Lower lobe of right lung (tissue), 2 donors: ENCODE results near the gene KRTAP12-4. TPM values are rescaled to one million over a fixed set of nuclear protein-coding genes. Genes with fewer than 3 reads are reported as not detected.
"Not testable (repeated sequence)": the region's sequence is repeated elsewhere in the genome, so short reads cannot be mapped to it uniquely, and the experiment has no call there.

Experiments used
- ATAC-seq, 2 donors: fragments of 200-7000 bp; cut with Tn5 transposase; one replicate each; pipeline ENCODE4 v1.9.1; 2020 to 2022; ENCODE audit warnings: mild to moderate bottlenecking in 2 of 2, moderate library complexity in 2 of 2
- DNase-seq: peaks from one replicate; pipeline ENCODE4 v3.0.0-alpha.2; 2020
- H3K27ac ChIP-seq: fragments of 200-600 bp; one replicate; pipeline ENCODE4 v1.8.0; 2022
- H3K27me3 ChIP-seq: fragments of 200-600 bp; one replicate; pipeline ENCODE4 v1.8.0; 2022; ENCODE audit warnings: low read depth
- H3K36me3 ChIP-seq: fragments of 200-600 bp; one replicate; pipeline ENCODE4 v1.8.0; 2022; ENCODE audit warnings: mild to moderate bottlenecking
- H3K4me1 ChIP-seq: fragments of 200-600 bp; one replicate; pipeline ENCODE4 v1.8.0; 2022
- H3K4me3 ChIP-seq: fragments of 200-600 bp; one replicate; pipeline ENCODE4 v1.8.0; 2022; ENCODE audit warnings: mild to moderate bottlenecking
- H3K9me3 ChIP-seq: fragments of 200-600 bp; one replicate; pipeline ENCODE4 v1.8.0; 2022
- CTCF ChIP-seq: fragments of 200-600 bp; IDR thresholded peaks from one replicate; pipeline ENCODE4 v1.8.0; 2022; ENCODE audit warnings: antibody characterized with exemption, mild to moderate bottlenecking
- intact Hi-C: fragments of 100-400 bp; cut with DNase I; formaldehyde crosslinking; loops from one replicate; pipeline ENCODE4 v1.11.0; 2022
- total RNA-seq: library from RNA; stranded (reverse); fragmentation: NEBNext Ultra II Directional; extraction: Animal tissue kit (Norgen Biotek cat#: 25700); gene quantifications from one replicate; pipeline ENCODE4 v1.2.1, GENCODE V29; 2021
- donor health status: DM: no; HTN: yes; CAD: no; lungs with severe emphysema.

KRTAP12-4 gene
- total RNA-seq, 1 donor from 2014 or later: not detected

GRCh38 chr21:44664691-44665090 is 10.2 kb upstream of the KRTAP12-4 start:
- Histone ChIP-seq H3K27ac (no peak overlapping the region), H3K36me3 (no peaks in the 10 kb centered on the region), H3K9me3 (no peaks in the 10 kb centered on the region), H3K4me3 (no peak overlapping the region), H3K27me3 (no peaks in the 10 kb centered on the region), H3K4me1 (no peaks in the 10 kb centered on the region)
- TF ChIP-seq CTCF: no peak
- intact Hi-C loops: no loop called here
- no peak for ATAC-seq
- no peak for DNase-seq

GRCh38 chr21:44661567-44661966 is 7.1 kb upstream of the KRTAP12-4 start:
- intact Hi-C loops, H3K27ac ChIP-seq, H3K4me3 ChIP-seq, H3K36me3 ChIP-seq, DNase-seq, H3K9me3 ChIP-seq, ATAC-seq, H3K4me1 ChIP-seq: not testable (repeated sequence)
- peaks cover 24% of the 10 kb centered on the region for H3K27me3 ChIP-seq

- no peak overlapping the region for H3K27ac ChIP-seq
- no peak for TF ChIP-seq CTCF
- ATAC-seq (peak; percentile 47 to 69), DNase-seq (no peak)
- H3K36me3 ChIP-seq: no peaks in the 10 kb centered on the region
- intact Hi-C loops: no loop called here
- H3K4me3 ChIP-seq: no peak overlapping the region
- H3K27me3 ChIP-seq: peaks cover 25% of the 10 kb centered on the region
- H3K9me3 ChIP-seq: no peaks in the 10 kb centered on the region
- H3K4me1 ChIP-seq: no peaks in the 10 kb centered on the region
Measured at GRCh38 chr21:44658913-44659595, 4.6 kb upstream of the KRTAP12-4 start.

- Histone ChIP-seq H3K27ac (no peak overlapping the region), H3K4me1 (no peaks in the 10 kb centered on the region), H3K27me3 (peaks cover 27% of the 10 kb centered on the region), H3K9me3 (no peaks in the 10 kb centered on the region), H3K36me3 (no peaks in the 10 kb centered on the region), H3K4me3 (no peak overlapping the region)
- intact Hi-C loops: no loop called here
- DNase-seq: no peak
- no peak for TF ChIP-seq CTCF
- peak in 1 of 2 donors; percentile 33 for ATAC-seq
Measured at GRCh38 chr21:44658541-44658910, 4.1 kb upstream of the KRTAP12-4 start.

GRCh38 chr21:44657635-44658540 is 3.4 kb upstream of the KRTAP12-4 start, which contains the start of gene KRTAP12-3:
Gene KRTAP12-3 (plus strand): TSS chr21:44657932. CDS start chr21:44657980, 48 bp downstream.
- DNase-seq: no peak
- no peak within 1 kb of the TSS for H3K4me3 ChIP-seq
- H3K27ac ChIP-seq: no peak within 1 kb of the TSS
- intact Hi-C loops: no loop called here
- H3K4me1 ChIP-seq: no peaks in the 10 kb centered on the region
- H3K27me3 ChIP-seq: peaks cover 27% of the 10 kb centered on the region
- no peaks in the 10 kb centered on the region for H3K9me3 ChIP-seq
- H3K36me3 ChIP-seq: no peaks in the 10 kb centered on the region
- ATAC-seq: peak; percentile 45 to 52
- no peak for TF ChIP-seq CTCF

DNA sequence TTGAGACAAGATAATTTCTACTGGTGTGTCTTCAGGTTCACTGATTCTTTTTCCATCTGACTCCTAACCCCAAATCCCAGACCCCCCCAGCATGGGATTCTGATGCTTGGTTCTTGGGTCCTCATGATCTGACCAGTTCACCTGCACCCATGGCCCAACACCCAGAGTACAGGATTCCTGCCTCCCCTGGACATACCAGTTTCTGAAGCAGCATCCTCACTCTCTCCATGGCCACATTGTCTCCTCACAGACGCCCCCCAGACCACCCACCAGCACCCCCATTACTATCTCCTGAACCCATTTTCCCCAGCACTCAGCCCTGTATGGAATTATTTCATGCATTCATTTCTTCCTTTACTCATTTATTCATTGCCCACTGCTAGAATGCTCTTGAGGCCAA is 2.4 kb upstream of the KRTAP12-4 start:
- H3K4me1 ChIP-seq: no peaks in the 10 kb centered on the region
- no peaks in the 10 kb centered on the region for H3K36me3 ChIP-seq
- no peak for ATAC-seq
- H3K27ac ChIP-seq: no peak overlapping the region
- no peak for DNase-seq
- no peak for TF ChIP-seq CTCF
- intact Hi-C loops: no loop called here
- H3K27me3 ChIP-seq: peaks cover 27% of the 10 kb centered on the region
- H3K9me3 ChIP-seq: no peaks in the 10 kb centered on the region
- no peak overlapping the region for H3K4me3 ChIP-seq
